ENCODE results near the gene NUP210L. TPM values are rescaled to one million over a fixed set of nuclear protein-coding genes. Genes with fewer than 3 reads are reported as not detected.

Gene NUP210L
- total RNA-seq, 2 experiments from 2014 or later = 0.03 to 0.06 TPM

DNA sequence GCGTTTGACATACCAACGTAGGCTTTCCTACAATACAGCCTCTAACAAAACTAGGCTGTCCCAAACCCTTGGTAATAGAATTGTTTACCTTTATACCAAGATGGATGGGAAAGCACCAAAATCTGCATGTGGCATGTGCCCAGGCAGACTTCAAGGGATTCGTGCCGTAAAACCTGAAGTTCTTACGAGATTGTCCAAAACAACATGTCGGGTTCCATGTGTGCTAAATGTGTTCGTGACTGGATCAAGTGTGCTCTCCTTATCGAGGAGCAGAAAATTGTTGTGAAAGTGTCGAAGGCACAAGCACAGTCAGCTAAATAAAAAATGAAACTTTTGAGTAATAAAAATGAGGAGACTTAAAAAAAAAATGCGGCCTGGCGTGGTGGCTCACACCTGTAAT is 159.2 kb downstream of the NUP210L start:
- POLR2A ChIA-PET = interaction anchor here (0.6 to 1.0 kb wide), 2 partner anchors 182 to 201 kb away, joined by 3 to 4 read pairs; no protein-coding TSS in a partner anchor
- no peak overlapping the region for H3K4me2 ChIP-seq (ENCODE audit: low read length)
- no peak overlapping the region for H3K27ac ChIP-seq (ENCODE audit: low read depth, low read length, poor library complexity, severe bottlenecking)
- no TSS peak for BruUV-seq (replicated peaks)
- peaks cover 5% of the 10 kb centered on the region; the same call in 1 of the 2 replicates for H4K20me1 ChIP-seq (ENCODE audit: insufficient read depth, low read length)
- no peak overlapping the region for H3K4me3 ChIP-seq (ENCODE audit: low read depth, low read length, poor library complexity, severe bottlenecking)
- H3K9me2 ChIP-seq (ENCODE audit: insufficient read depth, low read length) = no peaks in the 10 kb centered on the region
- TF ChIP-seq CTCF (conservative IDR thresholded peaks at IDR 0.05; ENCODE audit: low read length) = no peak
- no peak for TF ChIP-seq EZH2phosphoT487 (IDR thresholded peaks at IDR 0.05; ENCODE audit: borderline replicate concordance, low read depth, low read length)
- intact Hi-C loops (cut with micrococcal nuclease; ENCODE audit: unreplicated experiment) = no loop called here
- CTCF ChIA-PET (ENCODE audit: unreplicated experiment) = no interaction called here
- H3K36me3 ChIP-seq (ENCODE audit: insufficient read depth, low read length) = peaks cover 59% of the 10 kb centered on the region
- peaks cover 26% of the 10 kb centered on the region for H3K79me2 ChIP-seq (ENCODE audit: insufficient read depth, low read depth, low read length)
- no peak overlapping the region for H2AFZ ChIP-seq (ENCODE audit: low read length)
- peaks cover 25% of the 10 kb centered on the region for H3K4me1 ChIP-seq (ENCODE audit: insufficient read depth, low read length, poor library complexity, severe bottlenecking)
- no peaks in the 10 kb centered on the region; the same call in 1 of the 2 replicates for H3K9me3 ChIP-seq (ENCODE audit: low read length)
- DNase-seq (ENCODE audit: low spot score) = no peak

DNA sequence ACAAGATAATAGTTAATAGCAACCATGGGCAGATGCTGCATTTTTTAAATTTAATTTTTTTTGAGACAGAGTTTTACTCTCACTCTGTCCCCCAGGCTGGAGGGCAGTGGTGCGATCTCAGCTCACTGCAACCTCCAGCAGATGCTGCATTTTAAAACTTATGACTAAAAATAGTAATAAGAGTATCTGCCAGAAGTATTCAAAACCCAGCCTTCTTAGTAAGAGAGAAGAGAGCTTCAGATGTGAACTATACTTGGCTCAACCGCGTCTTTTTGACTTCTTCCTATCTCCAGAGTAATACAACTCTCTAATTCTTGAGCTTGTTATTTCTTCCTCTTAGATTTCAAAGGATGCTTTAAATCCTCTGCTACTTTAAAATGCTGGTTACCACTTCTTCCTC is 159.7 kb downstream of the NUP210L start:
- H3K36me3 ChIP-seq (ENCODE audit: insufficient read depth, low read length) = peaks cover 58% of the 10 kb centered on the region
- no peaks in the 10 kb centered on the region; the same call in 1 of the 2 replicates for H3K9me3 ChIP-seq (ENCODE audit: low read length)

More for the DNA sequence above, 159.7 kb downstream of the NUP210L start:
- Histone ChIP-seq H3K79me2 (ENCODE audit: insufficient read depth, low read depth, low read length) (peaks cover 27% of the 10 kb centered on the region), H3K9me2 (ENCODE audit: insufficient read depth, low read length) (no peaks in the 10 kb centered on the region), H2AFZ (ENCODE audit: low read length) (no peak overlapping the region), H3K4me3 (ENCODE audit: low read depth, low read length, poor library complexity, severe bottlenecking) (no peak overlapping the region), H3K4me1 (ENCODE audit: insufficient read depth, low read length, poor library complexity, severe bottlenecking) (peaks cover 27% of the 10 kb centered on the region), H3K27ac (ENCODE audit: low read depth, low read length, poor library complexity, severe bottlenecking) (no peak overlapping the region), H4K20me1 (ENCODE audit: insufficient read depth, low read length) (peaks cover 5% of the 10 kb centered on the region; the same call in 1 of the 2 replicates), H3K4me2 (ENCODE audit: low read length) (no peak overlapping the region)
- no peak for DNase-seq (ENCODE audit: low spot score)
- TF ChIP-seq CTCF (conservative IDR thresholded peaks at IDR 0.05; ENCODE audit: low read length) (no peak), EZH2phosphoT487 (IDR thresholded peaks at IDR 0.05; ENCODE audit: borderline replicate concordance, low read depth, low read length) (no peak)
- ChIA-PET POLR2A (interaction anchor here (0.6 to 1.0 kb wide), 4 partner anchors 166 to 810 kb away, joined by 3 to 4 read pairs (median 3); no protein-coding TSS in a partner anchor), CTCF (ENCODE audit: unreplicated experiment) (no interaction called here)
- BruUV-seq (replicated peaks) = no TSS peak
- intact Hi-C loops (cut with micrococcal nuclease; ENCODE audit: unreplicated experiment) = no loop called here
